Gastrocnemius medialis (tissue), 4 donors: ENCODE measurements around the gene SORD. TPM values are rescaled to one million over a fixed set of nuclear protein-coding genes. Genes with fewer than 3 reads are reported as not detected.

Experiments used
- ATAC-seq, 2 donors: fragments of 150-250 bp; one replicate each; pipeline ENCODE4 v1.9.1; 2016
- DNase-seq, 2 donors: peaks; one replicate each; pipeline ENCODE4 v3.0.0-alpha.2; 2019
- H3K27ac ChIP-seq, 4 donors: fragments of 200-600 bp; sonication (generic); 1 replicate in 1 of 4; 2 replicates in 3 of 4; pipeline ENCODE4 v1.5.1; 2016 to 2018; ENCODE audit warnings: mild to moderate bottlenecking in 2 of 4, moderate library complexity in 1 of 4
- H3K27me3 ChIP-seq, 3 donors: fragments of 200-600 bp; sonication (generic) in 2 of 3; 1 replicate in 1 of 3; 2 replicates in 2 of 3; pipeline versions ENCODE4 v1.5.1 to v1.6.0; 2016 to 2019; ENCODE audit warnings: mild to moderate bottlenecking in 1 of 3, moderate library complexity in 1 of 3
- H3K36me3 ChIP-seq, 2 donors: fragments of 200-600 bp; sonication (generic) in 1 of 2; one replicate each; pipeline ENCODE4 v1.5.1; 2017 to 2018
- H3K4me1 ChIP-seq, 2 donors: fragments of 200-600 bp; sonication (generic) in 1 of 2; one replicate each; pipeline ENCODE4 v1.5.1; 2016 to 2017; ENCODE audit warnings: mild to moderate bottlenecking in 2 of 2
- H3K4me3 ChIP-seq, 4 donors: fragments of 200-600 bp; sonication (generic) in 3 of 4; 1 replicate in 1 of 4; 2 replicates in 3 of 4; pipeline ENCODE4 v1.5.1; 2016 to 2019; ENCODE audit warnings: mild to moderate bottlenecking in 2 of 4
- H3K9me3 ChIP-seq, 3 donors: fragments of 200-600 bp; sonication (generic) in 2 of 3; 1 replicate in 1 of 3; 2 replicates in 2 of 3; pipeline ENCODE4 v1.5.1; 2016 to 2019
- POLR2A ChIP-seq, 2 donors: fragments of 450-650 bp; IDR thresholded peaks; one replicate each; pipeline ENCODE4 v1.6.1; 2017; ENCODE audit warnings: antibody characterized with exemption in 2 of 2, mild to moderate bottlenecking in 2 of 2, moderate library complexity in 2 of 2
- in situ Hi-C, 4 donors: fragments of 200-750 bp; cut with MboI; loops; one replicate each; pipeline versions ENCODE4 v1.15.0 to v1.8.0; 2017; ENCODE audit warnings: low sequenced_read_pairs in 4 of 4
- intact Hi-C: fragments of 100-400 bp; cut with DNase I; formaldehyde crosslinking; loops from one replicate; pipeline ENCODE4 v1.15.1; 2023; ENCODE audit warnings: low total_unique reads
- total RNA-seq, 4 donors: library from RNA; depleted of rRNA; stranded (reverse); fragments of >200 nt; gene quantifications; one replicate each; pipeline versions ENCODE4 v1.1.0 to v1.2.3, GENCODE V29; 2016
- TF ChIP-seq, protein P1 (sequence below), 5 experiments: fragments of 450-650 bp in 3 of 5; fragments of 200-600 bp in 2 of 5; sonication (generic) in 2 of 5; IDR thresholded peaks in 4 of 5; conservative IDR thresholded peaks in 1 of 5; 1 replicate in 4 of 5; 2 replicates in 1 of 5; pipeline ENCODE4 v1.5.1; 2016 to 2019; ENCODE audit warnings: antibody characterized with exemption in 5 of 5, mild to moderate bottlenecking in 3 of 5, moderate library complexity in 3 of 5

Gene SORD
- total RNA-seq, 4 donors from 2014 or later: 2.6 to 11.6 (median 3.6) TPM

DNA sequence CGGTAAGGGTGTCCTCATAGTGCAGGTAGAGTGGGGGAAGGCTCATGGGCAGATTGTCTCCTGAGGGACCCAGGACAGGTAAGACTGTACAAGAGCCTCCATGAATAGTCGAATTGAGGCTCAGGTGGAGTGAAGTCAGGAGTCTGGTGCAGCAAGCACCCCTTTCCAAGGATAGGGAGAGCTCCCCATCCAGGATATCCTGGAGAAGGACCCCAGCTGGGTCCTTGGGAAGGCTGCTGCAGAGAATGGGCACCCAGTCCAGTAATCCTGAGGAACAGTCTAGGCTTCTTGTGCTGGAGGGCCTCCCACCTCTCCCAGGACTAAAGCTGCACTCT lies 91.7 kb downstream of the SORD start:
- in situ Hi-C loops: no loop called here

DNA sequence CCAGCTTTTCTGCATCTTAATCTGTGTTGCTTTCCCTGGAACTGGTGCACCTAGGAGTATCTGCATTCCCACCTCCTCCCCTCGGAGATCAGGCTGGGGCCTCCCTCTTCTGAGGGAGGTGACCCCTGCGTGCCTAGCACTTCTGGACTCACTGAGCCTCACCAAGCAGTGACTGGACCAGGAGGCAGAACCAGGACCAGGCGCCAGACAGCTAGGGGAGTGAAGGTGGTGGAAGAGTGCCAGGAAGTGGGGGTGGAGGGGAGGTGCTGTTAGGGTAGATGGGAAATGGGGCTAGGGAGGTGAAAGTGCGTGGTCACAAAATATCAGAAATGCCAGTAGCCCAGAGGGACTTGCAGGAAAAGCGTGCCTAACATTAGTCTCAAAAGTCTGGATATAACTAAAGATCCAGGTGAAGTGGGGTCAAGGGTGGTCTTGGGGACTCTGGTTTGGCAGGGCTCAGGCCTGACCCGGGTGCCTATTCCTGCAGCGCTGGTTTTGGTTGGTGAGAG lies 92.4 kb downstream of the SORD start:
- Histone ChIP-seq H3K9me3 (no peaks in the 10 kb centered on the region), H3K27ac (no peak overlapping the region), H3K27me3 (peaks cover 66 to 70% (median 69%) of the 10 kb centered on the region in 3 donors), H3K36me3 (no peaks in the 10 kb centered on the region), H3K4me3 (no peak overlapping the region), H3K4me1 (peaks cover 7 to 15% of the 10 kb centered on the region in 2 donors)
- no peak for ATAC-seq
- TF ChIP-seq POLR2A (IDR thresholded peaks at IDR 0.05): no peak
- TF ChIP-seq, protein P1, sequence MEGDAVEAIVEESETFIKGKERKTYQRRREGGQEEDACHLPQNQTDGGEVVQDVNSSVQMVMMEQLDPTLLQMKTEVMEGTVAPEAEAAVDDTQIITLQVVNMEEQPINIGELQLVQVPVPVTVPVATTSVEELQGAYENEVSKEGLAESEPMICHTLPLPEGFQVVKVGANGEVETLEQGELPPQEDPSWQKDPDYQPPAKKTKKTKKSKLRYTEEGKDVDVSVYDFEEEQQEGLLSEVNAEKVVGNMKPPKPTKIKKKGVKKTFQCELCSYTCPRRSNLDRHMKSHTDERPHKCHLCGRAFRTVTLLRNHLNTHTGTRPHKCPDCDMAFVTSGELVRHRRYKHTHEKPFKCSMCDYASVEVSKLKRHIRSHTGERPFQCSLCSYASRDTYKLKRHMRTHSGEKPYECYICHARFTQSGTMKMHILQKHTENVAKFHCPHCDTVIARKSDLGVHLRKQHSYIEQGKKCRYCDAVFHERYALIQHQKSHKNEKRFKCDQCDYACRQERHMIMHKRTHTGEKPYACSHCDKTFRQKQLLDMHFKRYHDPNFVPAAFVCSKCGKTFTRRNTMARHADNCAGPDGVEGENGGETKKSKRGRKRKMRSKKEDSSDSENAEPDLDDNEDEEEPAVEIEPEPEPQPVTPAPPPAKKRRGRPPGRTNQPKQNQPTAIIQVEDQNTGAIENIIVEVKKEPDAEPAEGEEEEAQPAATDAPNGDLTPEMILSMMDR (IDR thresholded peaks at IDR 0.05 in 4 of 5, conservative IDR thresholded peaks at IDR 0.05 in 1 of 5): no peak
- DNase-seq: no peak
- in situ Hi-C loops: no loop called here
- intact Hi-C loops: no loop called here

More for the DNA sequence above, 91.7 kb downstream of the SORD start:
- Histone ChIP-seq H3K36me3 (no peaks in the 10 kb centered on the region), H3K27me3 (peaks cover 73 to 76% (median 75%) of the 10 kb centered on the region in 3 donors), H3K9me3 (no peaks in the 10 kb centered on the region), H3K27ac (no peak overlapping the region), H3K4me3 (no peak overlapping the region), H3K4me1 (peaks cover 7 to 15% of the 10 kb centered on the region in 2 donors)
- DNase-seq (no peak), ATAC-seq (no peak)
- TF ChIP-seq, protein P1 (IDR thresholded peaks at IDR 0.05 in 4 of 5, conservative IDR thresholded peaks at IDR 0.05 in 1 of 5): no peak
- no peak for TF ChIP-seq POLR2A (IDR thresholded peaks at IDR 0.05)
- intact Hi-C loops: no loop called here

DNA sequence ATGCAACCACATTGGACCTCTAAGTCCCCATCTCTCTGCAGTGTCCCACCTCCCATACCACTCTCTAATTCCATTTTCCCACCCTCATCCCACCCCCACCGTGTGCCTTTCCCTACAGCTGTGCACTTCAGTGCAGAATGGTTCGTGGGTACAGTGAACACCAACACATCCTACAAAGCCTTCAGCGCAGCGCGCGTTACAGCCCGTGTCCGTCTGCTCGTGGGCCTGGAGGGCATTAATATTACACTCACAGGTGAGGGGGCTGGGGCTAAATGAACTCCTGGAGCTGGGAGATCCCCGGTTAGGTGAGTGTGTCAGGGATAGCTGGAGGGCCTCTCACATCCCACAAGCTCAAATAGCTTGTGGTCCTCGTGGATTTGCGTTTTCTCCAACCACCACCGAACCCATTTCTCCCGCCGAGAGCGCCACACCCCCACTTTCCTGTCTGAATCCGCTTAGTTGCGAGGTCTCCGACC lies 93.0 kb downstream of the SORD start:
- intact Hi-C loops (no loop called here), in situ Hi-C loops (no loop called here)
- DNase-seq (no peak), ATAC-seq (no peak)
- no peak for TF ChIP-seq POLR2A (IDR thresholded peaks at IDR 0.05)
- TF ChIP-seq, protein P1 (IDR thresholded peaks at IDR 0.05 in 4 of 5, conservative IDR thresholded peaks at IDR 0.05 in 1 of 5): no peak
- H3K4me3 ChIP-seq: no peak overlapping the region
- no peak overlapping the region for H3K27ac ChIP-seq
- peaks cover 7 to 15% of the 10 kb centered on the region in 2 donors for H3K4me1 ChIP-seq
- H3K9me3 ChIP-seq: no peaks in the 10 kb centered on the region
- no peaks in the 10 kb centered on the region for H3K36me3 ChIP-seq
- peaks cover 66 to 67% (median 67%) of the 10 kb centered on the region in 3 donors for H3K27me3 ChIP-seq

- Histone ChIP-seq H3K27me3 (peaks cover 62 to 65% (median 62%) of the 10 kb centered on the region in 3 donors), H3K27ac (no peak overlapping the region), H3K4me1 (peaks cover 7 to 15% of the 10 kb centered on the region in 2 donors), H3K36me3 (no peaks in the 10 kb centered on the region), H3K4me3 (peak overlapping the region in 1 of 4 donors; percentile 23), H3K9me3 (no peaks in the 10 kb centered on the region)
- ATAC-seq (no peak), DNase-seq (no peak)
- TF ChIP-seq, protein P1 (IDR thresholded peaks at IDR 0.05 in 4 of 5, conservative IDR thresholded peaks at IDR 0.05 in 1 of 5): no peak
- in situ Hi-C loops: no loop called here
- intact Hi-C loops: no loop called here
Measured at GRCh38 chr15:45116482-45117307, 93.7 kb downstream of the SORD start.
